H9 (cell line): ENCODE measurements around the gene MRPL54. TPM values are rescaled to one million over a fixed set of nuclear protein-coding genes. Genes with fewer than 3 reads are reported as not detected.

Source experiments
- DNase-seq: peaks from one replicate; pipeline ENCODE4 v3.0.0-alpha.2; 2017
- H2AFZ ChIP-seq: one replicate; pipeline ENCODE4 v1.6.1; 2013; ENCODE audit warnings: mild to moderate bottlenecking, low read length, control low read depth, moderate library complexity
- H2AK5ac ChIP-seq: 2 replicates; pipeline ENCODE4 v1.6.1; 2013; ENCODE audit warnings: low read length, control low read depth, mixed read lengths; ENCODE audit not compliant: insufficient read length
- H2BK120ac ChIP-seq: one replicate; pipeline ENCODE4 v1.6.1; 2013; ENCODE audit warnings: low read depth, mild to moderate bottlenecking, low read length, control low read depth, inconsistent platforms; ENCODE audit not compliant: poor library complexity, severe bottlenecking
- H2BK12ac ChIP-seq: 2 replicates; pipeline ENCODE4 v1.6.1; 2013; ENCODE audit warnings: low read length, control low read depth, mixed read lengths, low read depth; ENCODE audit not compliant: insufficient read length
- H2BK15ac ChIP-seq: 2 replicates; pipeline ENCODE4 v1.6.1; 2013; ENCODE audit warnings: low read depth, low read length, control low read depth
- H2BK20ac ChIP-seq: one replicate; pipeline ENCODE4 v1.6.1; 2013; ENCODE audit warnings: low read depth, mild to moderate bottlenecking, low read length, control low read depth, inconsistent platforms; ENCODE audit not compliant: poor library complexity, severe bottlenecking
- H2BK5ac ChIP-seq: 2 replicates; pipeline ENCODE4 v1.6.1; 2013; ENCODE audit warnings: low read length, control low read depth, mixed read lengths; ENCODE audit not compliant: insufficient read length
- H3K14ac ChIP-seq: 2 replicates; pipeline ENCODE4 v1.6.1; 2013; ENCODE audit warnings: low read length, control low read depth; ENCODE audit not compliant: insufficient read depth
- H3K18ac ChIP-seq: 2 replicates; pipeline ENCODE4 v1.6.1; 2013; ENCODE audit warnings: low read depth, mild to moderate bottlenecking, mixed read lengths, low read length, control low read depth; ENCODE audit not compliant: insufficient read length
- H3K23ac ChIP-seq: 2 replicates; pipeline ENCODE4 v1.6.1; 2013; ENCODE audit warnings: low read length, control low read depth, mixed read lengths, low read depth; ENCODE audit not compliant: insufficient read length
- H3K23me2 ChIP-seq: 2 replicates; pipeline ENCODE4 v1.6.1; 2013; ENCODE audit warnings: low read depth, mild to moderate bottlenecking, mixed read lengths, low read length, control low read depth; ENCODE audit not compliant: insufficient read length, poor library complexity, severe bottlenecking
- H3K27ac ChIP-seq: 2 replicates; pipeline ENCODE4 v1.5.1; 2013; ENCODE audit warnings: low read length, control low read depth, mixed read lengths, low read depth; ENCODE audit not compliant: insufficient read length
- H3K27me3 ChIP-seq: 2 replicates; pipeline ENCODE4 v1.6.1; 2013; ENCODE audit warnings: low read length, control low read depth, inconsistent platforms; ENCODE audit not compliant: insufficient read depth
- H3K4ac ChIP-seq: 2 replicates; pipeline ENCODE4 v1.6.1; 2013; ENCODE audit warnings: low read depth, mild to moderate bottlenecking, control low read depth, inconsistent platforms, low read length, moderate library complexity
- H3K4me1 ChIP-seq: 2 replicates; pipeline ENCODE4 v1.6.1; 2013; ENCODE audit warnings: low read length, control low read depth, inconsistent platforms; ENCODE audit not compliant: insufficient read depth
- H3K4me2 ChIP-seq: 2 replicates; pipeline ENCODE4 v1.6.1; 2013; ENCODE audit warnings: low read length, control low read depth, mixed read lengths; ENCODE audit not compliant: insufficient read length, insufficient read depth
- H3K56ac ChIP-seq: 2 replicates; pipeline ENCODE4 v1.6.1; 2013; ENCODE audit warnings: low read depth, mild to moderate bottlenecking, mixed read lengths, low read length, control low read depth; ENCODE audit not compliant: insufficient read length
- H3K79me1 ChIP-seq: 2 replicates; pipeline ENCODE4 v1.6.1; 2013; ENCODE audit warnings: low read depth, mild to moderate bottlenecking, moderate library complexity, low read length, control low read depth, inconsistent platforms; ENCODE audit not compliant: insufficient read depth, poor library complexity, severe bottlenecking
- H3K79me2 ChIP-seq: 2 replicates; pipeline ENCODE4 v1.6.1; 2013; ENCODE audit warnings: low read length, control low read depth, inconsistent platforms; ENCODE audit not compliant: insufficient read depth
- H3K9ac ChIP-seq: 2 replicates; pipeline ENCODE4 v1.6.1; 2013; ENCODE audit warnings: low read length, control low read depth, mixed read lengths; ENCODE audit not compliant: insufficient read length; ENCODE audit errors: extremely low read depth
- H3K9me3 ChIP-seq: one replicate; pipeline ENCODE4 v1.6.1; 2013; ENCODE audit warnings: low read depth, low read length, inconsistent platforms; ENCODE audit not compliant: control insufficient read depth
- H3T11ph ChIP-seq: one replicate; pipeline ENCODE4 v1.6.1; 2013; ENCODE audit warnings: mild to moderate bottlenecking, low read length, control low read depth, inconsistent platforms
- H4K20me1 ChIP-seq: one replicate; pipeline ENCODE4 v1.6.1; 2013; ENCODE audit not compliant: control insufficient read depth, insufficient read length, insufficient read depth
- H4K5ac ChIP-seq: 2 replicates; pipeline ENCODE4 v1.6.1; 2013; ENCODE audit warnings: low read depth, mild to moderate bottlenecking, mixed read lengths, low read length, control low read depth; ENCODE audit not compliant: insufficient read length
- H4K8ac ChIP-seq: replicated peaks from 2 replicates; pipeline ENCODE4 v1.6.1; 2013; ENCODE audit warnings: low read length, control low read depth, mixed read lengths, low read depth; ENCODE audit not compliant: insufficient read length
- H4K91ac ChIP-seq: 2 replicates; pipeline ENCODE4 v1.6.1; 2013; ENCODE audit warnings: low read depth, mild to moderate bottlenecking, moderate library complexity, mixed read lengths, low read length, control low read depth; ENCODE audit not compliant: insufficient read length
- H3K27ac Mint-ChIP-seq, 3 experiments: 2 replicates in 2 of 3; 3 replicates in 1 of 3; pipeline ENCODE4 v1.8.0; 2020 to 2021; ENCODE audit warnings: mixed read lengths in 3 of 3, mild to moderate bottlenecking in 1 of 3, moderate library complexity in 1 of 3
- H3K27me3 Mint-ChIP-seq: 2 replicates; pipeline ENCODE4 v1.8.0; 2021; ENCODE audit warnings: low read depth, mild to moderate bottlenecking, moderate library complexity, mixed read lengths
- H3K36me3 Mint-ChIP-seq, 3 experiments: 2 replicates in 2 of 3; 3 replicates in 1 of 3; pipeline ENCODE4 v1.8.0; 2020 to 2021; ENCODE audit warnings: low read depth in 3 of 3, mixed read lengths in 3 of 3; ENCODE audit not compliant: insufficient read depth in 1 of 3
- H3K4me1 Mint-ChIP-seq, 2 experiments: 2 replicates each; pipeline ENCODE4 v1.8.0; 2020; ENCODE audit warnings: mixed read lengths in 2 of 2
- H3K4me3 Mint-ChIP-seq, 2 experiments: 2 replicates in 1 of 2; 3 replicates in 1 of 2; pipeline ENCODE4 v1.8.0; 2020 to 2021; ENCODE audit warnings: mild to moderate bottlenecking in 2 of 2, mixed read lengths in 2 of 2, moderate library complexity in 1 of 2
- H3K9me3 Mint-ChIP-seq, 2 experiments: 2 replicates in 1 of 2; 3 replicates in 1 of 2; pipeline ENCODE4 v1.8.0; 2020; ENCODE audit warnings: mild to moderate bottlenecking in 2 of 2, mixed read lengths in 2 of 2, moderate library complexity in 1 of 2
- WGBS: extraction: QIAGEN DNeasy Blood & Tissue Kit; methylation state at CpG from one replicate; pipeline ENCODE4 v1.1.7; 2013; ENCODE audit warnings: missing lambda C conversion rate, low lambda C conversion rate, mixed read lengths; ENCODE audit not compliant: insufficient read length; ENCODE audit errors: extremely low coverage; 5-methylcytosine and 5-hydroxymethylcytosine counted together
- total RNA-seq: library from RNA; stranded (reverse); gene quantifications from 2 replicates; pipeline ENCODE4 v1.2.1, GENCODE V29; 2021
- TF ChIP-seq, protein P1 (sequence below): fragments of 200-600 bp; sonication (generic); conservative IDR thresholded peaks from 3 replicates; pipeline ENCODE4 v1.8.0; 2021; ENCODE audit warnings: antibody characterized with exemption, mild to moderate bottlenecking

Gene MRPL54
- total RNA-seq, 1 experiment from 2014 or later, result 60.0 TPM

DNA sequence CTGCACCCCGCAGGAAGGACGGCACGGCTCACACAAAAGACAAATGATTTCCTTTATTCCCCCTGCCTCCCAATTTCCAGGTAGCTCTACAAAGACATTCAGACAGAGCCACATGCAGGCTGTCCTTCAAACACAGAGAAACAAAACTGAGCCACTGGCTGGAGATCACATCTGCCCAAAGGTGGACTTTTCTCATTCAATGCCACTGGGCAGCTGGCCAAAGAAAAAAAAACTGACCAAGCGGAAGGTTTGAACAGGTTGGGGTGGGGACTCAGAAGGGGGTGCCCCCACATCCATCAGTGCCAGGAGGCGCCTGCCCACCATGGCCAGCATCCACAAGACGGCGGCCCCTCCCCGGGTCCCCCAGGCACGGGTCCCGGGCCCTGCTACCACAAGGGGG, 41.5 kb downstream of the MRPL54 start:
- Histone ChIP-seq H4K5ac (no peak overlapping the region), H3K9ac (no peak overlapping the region), H3K79me2 (no peaks in the 10 kb centered on the region), H3K23ac (no peak overlapping the region), H3T11ph (no peak overlapping the region), H3K9me3 (no peaks in the 10 kb centered on the region), H2BK15ac (no peak overlapping the region), H3K14ac (no peak overlapping the region), H3K4me2 (no peak overlapping the region), H4K8ac (no peak overlapping the region), H2BK20ac (no peak overlapping the region), H3K18ac (no peak overlapping the region), H4K20me1 (no peaks in the 10 kb centered on the region), H3K56ac (no peak overlapping the region), H2AFZ (no peak overlapping the region), H3K27ac (no peak overlapping the region), H3K23me2 (peaks cover 7% of the 10 kb centered on the region), H2BK12ac (no peak overlapping the region), H3K27me3 (no peaks in the 10 kb centered on the region), H4K91ac (no peak overlapping the region), H2BK5ac (no peak overlapping the region), H2AK5ac (no peak overlapping the region), H3K79me1 (no peaks in the 10 kb centered on the region), H3K4me1 (no peaks in the 10 kb centered on the region), H3K4ac (no peak overlapping the region), H2BK120ac (no peak overlapping the region)
- H3K36me3 Mint-ChIP-seq, result no peaks in the 10 kb centered on the region
- no peak for DNase-seq
- TF ChIP-seq, protein P1, sequence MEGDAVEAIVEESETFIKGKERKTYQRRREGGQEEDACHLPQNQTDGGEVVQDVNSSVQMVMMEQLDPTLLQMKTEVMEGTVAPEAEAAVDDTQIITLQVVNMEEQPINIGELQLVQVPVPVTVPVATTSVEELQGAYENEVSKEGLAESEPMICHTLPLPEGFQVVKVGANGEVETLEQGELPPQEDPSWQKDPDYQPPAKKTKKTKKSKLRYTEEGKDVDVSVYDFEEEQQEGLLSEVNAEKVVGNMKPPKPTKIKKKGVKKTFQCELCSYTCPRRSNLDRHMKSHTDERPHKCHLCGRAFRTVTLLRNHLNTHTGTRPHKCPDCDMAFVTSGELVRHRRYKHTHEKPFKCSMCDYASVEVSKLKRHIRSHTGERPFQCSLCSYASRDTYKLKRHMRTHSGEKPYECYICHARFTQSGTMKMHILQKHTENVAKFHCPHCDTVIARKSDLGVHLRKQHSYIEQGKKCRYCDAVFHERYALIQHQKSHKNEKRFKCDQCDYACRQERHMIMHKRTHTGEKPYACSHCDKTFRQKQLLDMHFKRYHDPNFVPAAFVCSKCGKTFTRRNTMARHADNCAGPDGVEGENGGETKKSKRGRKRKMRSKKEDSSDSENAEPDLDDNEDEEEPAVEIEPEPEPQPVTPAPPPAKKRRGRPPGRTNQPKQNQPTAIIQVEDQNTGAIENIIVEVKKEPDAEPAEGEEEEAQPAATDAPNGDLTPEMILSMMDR, result no peak
- WGBS, result no CpG with 5 or more reads among the region's 10 CpGs
- H3K27ac Mint-ChIP-seq, result no peak overlapping the region
- no peak overlapping the region; a peak in 1 of 5 replicates for H3K4me3 Mint-ChIP-seq
- peaks cover 0 to 11% of the 10 kb centered on the region in 2 experiments; a peak in 2 of 4 replicates for H3K4me1 Mint-ChIP-seq
- peaks cover 0 to 6% of the 10 kb centered on the region in 2 experiments; a peak in 2 of 5 replicates for H3K9me3 Mint-ChIP-seq
- H3K27me3 Mint-ChIP-seq, result peaks cover 43% of the 10 kb centered on the region
